KBM-7 (cell line): Measurements from ENCODE around the gene ZBTB39.
"Not testable (repeated sequence)": the region's sequence is repeated elsewhere in the genome, so short reads cannot be mapped to it uniquely, and the experiment has no call there.

Experiments
- DNase-seq: peaks from one replicate; pipeline ENCODE4 v3.0.0-alpha.2; 2015
- in situ Hi-C: fragments of 300-500 bp; cut with MboI; formaldehyde crosslinking; loops from 2 replicates; pipeline ENCODE4 v1.14.3; 2020; ENCODE audit warnings: low sequenced_read_pairs, low pct_unique_long_range_greater_than_20kb, mixed read lengths

The ZBTB39 gene

DNA sequence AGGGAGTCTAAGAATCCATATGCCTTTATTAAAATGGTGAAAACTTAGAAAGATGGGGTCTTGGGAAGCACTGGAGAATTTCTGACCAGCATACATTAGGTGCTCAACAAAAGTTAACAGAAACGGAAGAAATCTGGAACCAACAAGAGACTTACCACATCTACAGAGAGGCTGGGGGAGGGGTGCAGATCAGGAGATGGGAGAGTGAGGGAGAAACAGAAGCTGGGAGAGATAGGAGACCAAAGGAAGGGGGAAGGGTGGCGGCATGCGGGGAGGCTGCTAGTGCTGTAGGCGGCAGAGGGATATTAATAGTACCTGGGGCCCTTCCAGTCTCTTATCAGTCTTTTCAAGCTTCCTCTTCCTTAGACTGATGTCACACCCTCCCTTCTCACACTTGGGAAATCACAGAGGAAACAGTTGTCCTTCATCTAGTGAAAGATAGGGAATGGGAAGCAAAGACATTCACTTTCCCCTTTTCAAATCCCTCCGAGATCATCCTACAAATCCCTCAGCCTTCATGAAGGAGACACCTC lies 18.1 kb downstream of the ZBTB39 start:
- in situ Hi-C loops, result no loop called here
- DNase-seq, result peak; percentile 97

DNA sequence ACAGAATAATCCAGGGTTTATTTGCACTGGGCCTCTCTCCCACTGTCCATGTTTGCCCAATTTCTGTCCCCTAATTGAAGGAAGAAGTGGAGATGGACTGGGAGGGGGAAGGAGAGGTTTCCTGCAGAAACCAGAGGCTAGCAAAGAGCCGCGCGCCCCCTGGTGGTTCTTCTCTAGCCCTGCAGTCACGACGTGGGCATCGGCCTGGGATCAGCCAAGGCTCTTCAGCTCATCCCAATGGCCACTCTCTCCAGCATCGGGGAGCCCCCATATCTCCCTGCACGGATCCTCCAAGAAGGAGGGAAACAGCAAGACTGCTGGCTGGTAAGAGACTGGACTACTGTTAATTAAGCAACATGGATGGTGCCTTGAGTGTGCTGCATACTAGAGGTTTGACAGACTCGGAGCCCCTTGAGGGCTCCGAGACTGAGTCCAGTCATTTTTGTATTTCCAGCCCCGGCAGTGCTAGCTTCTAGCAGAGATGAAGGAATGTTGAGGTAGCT lies 18.7 kb downstream of the ZBTB39 start:
- in situ Hi-C loops, result no loop called here
- peak; percentile 86 for DNase-seq

DNA sequence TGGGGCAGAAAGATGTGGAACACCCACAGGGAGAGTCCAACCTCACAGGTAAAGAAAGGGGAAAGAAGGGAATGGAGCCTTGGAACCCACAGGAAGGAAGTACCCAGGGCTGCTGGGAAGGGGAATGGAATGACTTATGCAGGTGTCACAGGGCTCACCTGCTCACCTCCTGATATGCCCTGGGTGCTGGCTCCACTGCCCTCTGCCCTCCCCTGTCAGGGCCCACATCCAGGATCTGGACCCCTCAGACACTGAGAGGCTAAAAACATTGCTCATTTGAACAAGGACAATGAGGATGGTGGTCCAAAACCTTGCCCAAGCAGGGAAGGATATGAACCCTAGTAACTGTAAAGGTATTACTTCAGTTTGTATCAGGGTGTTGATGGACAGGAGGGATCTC lies 19.3 kb downstream of the ZBTB39 start:
- in situ Hi-C loops, result no loop called here
- no peak for DNase-seq

DNA sequence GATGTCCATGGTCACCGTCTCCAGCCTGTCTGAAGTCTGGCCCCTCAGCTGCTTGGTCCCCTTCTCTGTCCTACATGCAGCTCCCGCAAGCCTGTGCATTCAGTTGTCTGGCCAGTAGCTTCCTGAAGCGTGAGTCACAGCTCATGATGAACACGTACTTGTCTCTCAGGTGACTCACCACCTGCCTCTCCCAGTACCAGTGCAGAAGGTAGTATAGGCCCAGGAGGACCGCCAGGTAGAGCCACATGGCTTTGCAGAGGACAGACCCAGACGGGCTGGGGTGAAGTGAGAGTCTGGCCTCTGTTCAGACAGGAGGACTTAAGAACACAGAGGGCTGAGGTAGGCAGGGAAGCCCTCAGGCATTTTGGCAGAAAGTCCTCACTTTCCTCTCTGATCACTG lies 20.6 kb downstream of the ZBTB39 start:
- in situ Hi-C loops, DNase-seq: not testable (repeated sequence)

DNA sequence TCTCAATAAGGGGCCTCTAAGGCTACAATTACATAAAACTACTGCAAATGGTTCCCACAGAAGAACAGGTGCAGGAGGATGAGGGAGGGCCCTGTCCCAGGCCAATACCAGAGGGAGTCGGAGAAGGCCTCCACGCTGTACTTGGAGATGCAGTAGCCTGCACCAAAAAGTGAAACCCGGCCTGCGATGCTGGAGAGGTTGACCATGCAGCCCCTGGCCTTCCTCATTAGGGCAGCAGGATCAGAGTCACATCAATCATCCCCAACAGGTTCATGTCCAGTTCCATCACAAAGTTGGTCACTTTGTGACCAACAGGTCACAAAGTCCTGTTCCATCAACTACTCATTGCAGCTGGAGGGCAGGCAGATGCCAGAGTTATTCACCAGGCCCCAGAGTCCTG lies 23.0 kb downstream of the ZBTB39 start:
- in situ Hi-C loops, result no loop called here
- no peak for DNase-seq

DNA sequence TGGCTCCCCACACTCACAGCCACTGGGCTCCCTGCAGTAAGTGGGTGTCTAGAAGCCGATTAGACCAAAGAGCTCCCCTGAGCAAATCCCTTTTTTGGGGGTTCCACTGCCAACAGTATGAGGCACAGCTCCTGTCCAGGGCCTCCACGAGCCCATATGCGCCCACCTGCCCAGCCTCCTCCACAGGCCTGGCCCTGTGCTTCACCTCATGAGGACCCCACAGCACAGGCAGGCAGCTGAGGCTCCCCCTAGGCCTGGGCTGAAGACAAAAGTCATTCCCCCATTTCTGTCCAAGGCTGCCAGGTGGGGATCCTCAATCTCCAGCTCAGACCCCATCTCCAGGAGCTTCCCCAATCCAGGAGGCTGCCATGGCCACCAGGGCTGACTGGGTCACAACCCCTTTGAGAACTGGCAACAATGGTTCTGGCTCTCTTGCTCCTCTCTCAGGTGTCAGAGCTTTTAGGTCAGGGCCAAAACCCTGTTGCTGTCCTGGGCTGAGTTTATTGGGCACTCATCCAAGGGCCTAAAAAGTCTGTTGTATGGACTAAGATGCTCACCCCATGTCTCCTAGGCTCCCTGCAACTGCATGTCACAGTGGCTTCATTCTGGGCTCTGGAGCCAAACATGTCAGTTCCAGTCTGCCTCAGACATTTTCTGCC lies 23.6 kb downstream of the ZBTB39 start:
- DNase-seq, in situ Hi-C loops: not testable (repeated sequence)

DNA sequence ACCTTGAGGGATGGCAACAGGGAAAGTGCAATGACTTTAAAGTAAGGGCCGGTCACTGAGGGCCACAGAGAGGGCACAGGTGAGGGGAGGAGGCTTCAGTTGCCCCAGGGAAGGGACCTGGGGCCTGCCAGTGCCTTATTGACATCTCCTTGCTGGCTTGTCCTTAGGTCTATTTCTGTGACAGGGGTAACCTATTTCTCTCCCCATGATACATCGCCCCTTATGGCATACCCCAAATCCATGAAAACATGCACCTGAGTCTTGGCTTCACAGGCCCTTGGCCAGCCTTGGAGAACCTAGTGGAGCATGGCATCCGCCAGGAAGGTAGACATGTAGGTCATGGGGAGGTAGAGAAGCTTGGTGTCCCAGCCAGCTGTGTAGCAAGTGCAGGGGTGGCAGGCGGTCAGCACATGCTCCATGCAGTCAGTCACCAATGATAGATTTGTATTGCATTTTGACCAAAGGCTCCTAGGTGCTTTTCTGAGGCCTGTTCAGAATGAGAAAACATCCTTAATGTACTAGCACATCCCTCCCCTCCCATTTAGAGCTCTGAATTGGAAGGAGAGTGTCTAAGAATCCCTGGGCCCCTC lies 25.3 kb downstream of the ZBTB39 start:
- DNase-seq, result no peak
- in situ Hi-C loops, result no loop called here

DNA sequence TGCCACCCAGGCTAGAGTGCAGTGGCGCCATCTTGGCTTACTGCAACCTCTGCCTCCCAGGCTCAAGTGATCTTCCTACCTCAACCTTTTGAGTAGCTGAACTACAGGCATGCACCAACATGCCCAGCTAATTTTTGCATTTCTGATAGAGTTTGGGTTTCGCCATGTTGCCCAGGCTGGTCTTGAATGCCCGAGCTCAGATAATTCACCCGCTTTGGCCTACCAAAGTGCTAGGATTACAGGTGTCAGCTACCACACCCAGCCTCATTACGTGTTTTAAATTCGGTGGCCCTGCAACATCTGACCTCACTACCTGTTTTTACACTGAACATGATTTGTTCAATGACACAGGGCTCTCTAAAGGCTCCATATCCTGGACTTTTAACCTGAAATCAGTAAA lies 26.1 kb downstream of the ZBTB39 start:
- no peak for DNase-seq
- in situ Hi-C loops, result no loop called here

DNA sequence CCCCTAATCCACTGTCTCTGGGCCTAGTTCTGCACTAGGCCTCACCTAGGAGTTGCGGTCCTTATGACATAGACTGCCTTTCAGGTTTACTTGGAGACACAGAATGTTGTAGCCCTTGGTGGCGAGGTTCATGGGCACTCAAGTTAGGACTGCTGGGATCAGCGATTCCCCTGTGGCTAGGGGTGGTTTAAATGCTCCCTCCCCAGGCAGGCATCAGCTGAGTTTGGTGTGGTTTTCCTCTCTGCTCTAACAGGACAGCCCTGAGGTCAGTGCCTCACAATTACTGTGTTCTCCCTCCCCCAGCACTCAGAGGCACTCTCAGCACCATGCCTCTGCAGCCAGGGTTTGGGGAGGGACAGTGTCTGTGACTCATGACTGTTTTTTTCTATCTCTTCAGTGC lies 26.7 kb downstream of the ZBTB39 start:
- DNase-seq, result no peak
- in situ Hi-C loops, result no loop called here

DNA sequence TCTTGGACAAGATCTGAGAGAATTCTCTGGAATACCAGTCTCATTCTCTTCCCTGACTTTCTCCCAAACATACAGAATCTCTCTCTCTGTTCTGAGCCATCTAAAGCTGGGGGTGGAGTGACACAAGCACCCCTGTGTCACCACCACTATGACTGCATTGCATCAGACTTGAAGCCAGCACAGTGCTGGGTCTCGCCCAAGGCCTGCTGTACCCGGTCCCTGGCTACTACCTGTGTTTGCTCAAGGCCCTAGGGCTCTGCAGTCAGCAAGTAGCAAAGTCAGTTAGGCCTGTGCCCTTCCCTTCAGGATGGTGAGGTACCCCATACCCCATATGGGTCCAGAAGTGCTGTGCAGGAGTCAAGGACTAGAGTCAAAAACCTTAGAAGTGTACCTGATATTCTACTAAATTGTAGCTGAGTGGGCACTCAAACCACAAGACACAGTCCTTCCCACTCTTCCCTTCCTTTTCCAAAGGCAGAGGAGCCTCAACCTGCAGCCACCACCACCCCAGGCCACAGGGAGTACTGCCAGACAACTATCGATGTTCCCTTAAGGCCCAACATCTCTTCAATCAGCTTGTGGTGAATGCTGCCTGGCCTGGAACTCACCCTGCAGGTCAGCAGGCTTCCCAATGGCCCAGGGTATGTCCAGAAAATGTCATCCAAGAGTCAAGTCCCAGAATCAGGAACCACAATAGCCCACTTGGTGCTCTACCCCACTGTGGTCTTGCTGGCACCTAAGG lies 27.8 kb downstream of the ZBTB39 start:
- in situ Hi-C loops, result no loop called here
- no peak for DNase-seq

DNA sequence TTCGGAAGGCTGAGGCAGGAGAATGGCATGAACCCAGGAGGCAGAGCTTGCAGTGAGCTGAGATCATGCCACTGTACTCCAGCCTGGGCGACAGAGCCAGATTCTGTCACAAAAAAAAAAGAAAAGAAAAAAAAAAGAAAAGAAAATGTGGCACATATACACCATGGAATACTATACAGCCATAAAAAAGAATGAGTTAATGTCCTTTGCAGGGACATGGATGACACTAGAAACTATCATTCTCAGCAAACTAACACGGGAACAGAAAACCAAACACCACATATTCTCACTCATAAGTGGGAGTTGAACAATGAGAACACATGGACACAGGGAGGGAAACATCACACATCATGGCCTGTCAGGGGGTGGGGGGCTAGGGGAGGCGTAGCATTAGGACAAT lies 29.0 kb downstream of the ZBTB39 start:
- DNase-seq, in situ Hi-C loops: not testable (repeated sequence)

DNA sequence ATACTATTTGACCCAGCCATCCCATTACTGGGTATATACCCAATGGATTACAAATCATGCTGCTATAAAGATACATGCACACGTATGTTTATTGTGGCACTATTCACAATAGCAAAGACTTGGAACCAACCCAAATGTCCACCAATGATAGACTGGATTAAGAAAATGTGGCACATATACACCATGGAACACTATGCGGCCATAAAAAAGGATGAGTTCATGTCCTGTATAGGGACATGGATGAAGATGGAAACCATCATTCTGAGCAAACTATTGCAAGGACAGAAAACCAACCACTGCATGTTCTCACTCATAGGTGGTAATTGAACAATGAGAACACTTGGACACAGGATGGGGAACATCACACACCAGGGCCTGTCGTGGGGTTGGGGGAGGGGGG lies 32.1 kb downstream of the ZBTB39 start:
- DNase-seq, in situ Hi-C loops: not testable (repeated sequence)

DNA sequence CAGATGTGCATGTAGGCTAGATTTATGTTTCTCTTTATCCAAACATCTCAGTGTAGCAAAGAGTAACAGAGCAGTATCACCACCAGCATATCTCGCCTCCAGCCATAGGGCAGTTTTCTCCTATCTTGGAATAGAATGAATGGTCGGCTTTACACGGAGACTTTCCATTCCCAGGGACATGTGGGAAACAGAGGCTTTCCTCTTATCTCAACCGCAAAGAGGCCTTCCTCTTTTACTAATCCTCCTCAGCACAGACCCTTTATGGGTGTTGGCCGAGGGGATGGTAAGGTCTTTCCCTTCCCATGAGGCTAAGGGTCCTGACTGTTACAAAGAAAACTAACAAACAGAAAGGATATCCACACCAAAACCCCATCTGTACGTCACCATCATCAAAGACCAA lies 37.4 kb downstream of the ZBTB39 start:
- in situ Hi-C loops, result not testable (repeated sequence)
- DNase-seq, result peak; percentile 50

DNA sequence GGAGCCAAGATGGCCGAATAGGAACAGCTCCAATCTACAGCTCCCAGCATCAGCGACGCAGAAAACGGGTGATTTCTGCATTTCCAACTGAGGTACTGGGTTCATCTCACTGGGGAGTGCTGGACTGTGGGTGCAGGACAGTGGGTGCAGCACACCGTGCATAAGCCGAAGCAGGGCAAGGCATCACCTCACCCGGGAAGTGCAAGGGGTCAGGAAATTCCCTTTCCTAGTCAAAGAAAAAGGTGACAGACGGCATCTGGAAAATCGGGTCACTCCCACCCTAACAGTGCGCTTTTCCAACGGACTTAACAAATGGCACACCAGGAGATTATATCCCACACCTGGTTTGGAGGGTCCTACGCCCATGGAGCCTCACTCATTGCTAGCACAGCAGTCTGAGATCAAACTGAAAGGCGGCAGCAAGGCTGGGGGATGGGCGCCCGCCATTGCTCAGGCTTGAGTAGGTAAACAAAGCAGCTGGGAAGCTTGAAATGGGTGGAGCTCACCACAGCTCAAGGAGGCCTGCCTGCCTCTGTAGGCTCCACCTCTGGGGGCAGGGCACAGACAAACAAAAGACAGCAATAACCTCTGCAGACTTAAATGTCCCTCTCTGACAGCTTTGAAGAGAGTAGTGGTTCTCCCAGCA lies 40.2 kb downstream of the ZBTB39 start:
- DNase-seq, in situ Hi-C loops: not testable (repeated sequence)

DNA sequence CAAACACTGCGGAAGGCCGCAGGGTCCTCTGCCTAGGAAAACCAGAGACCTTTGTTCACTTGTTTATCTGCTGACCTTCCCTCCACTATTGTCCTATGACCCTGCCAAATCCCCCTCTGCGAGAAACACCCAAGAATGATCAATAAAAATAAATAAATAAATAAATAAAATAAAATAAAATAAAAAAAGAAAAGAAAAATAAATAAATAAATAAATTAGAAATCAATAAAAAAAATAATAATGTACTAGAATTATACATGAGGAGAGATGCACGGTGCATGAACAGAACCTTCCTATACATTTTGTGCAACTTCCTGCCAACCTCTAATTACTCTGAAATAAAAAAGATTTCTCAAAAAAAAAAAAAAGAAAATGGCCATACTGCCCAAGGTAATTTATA lies 41.2 kb downstream of the ZBTB39 start:
- DNase-seq, in situ Hi-C loops: not testable (repeated sequence)

DNA sequence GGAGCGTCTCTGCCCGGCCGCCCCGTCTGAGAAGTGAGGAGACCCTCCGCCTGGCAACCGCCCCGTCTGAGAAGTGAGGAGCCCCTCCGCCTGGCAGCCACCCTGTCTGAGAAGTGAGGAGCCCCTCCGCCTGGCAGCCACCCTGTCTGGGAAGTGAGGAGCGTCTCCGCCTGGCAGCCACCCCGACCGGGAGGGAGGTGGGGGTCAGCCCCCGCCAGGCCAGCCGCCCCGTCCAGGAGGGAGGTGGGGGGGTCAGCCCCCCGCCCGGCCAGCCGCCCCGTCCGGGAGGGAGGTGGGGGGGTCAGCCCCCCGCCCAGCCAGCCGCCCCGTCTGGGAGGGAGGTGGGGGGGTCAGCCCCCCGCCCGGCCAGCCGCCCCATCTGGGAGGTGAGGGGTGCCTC lies 42.8 kb downstream of the ZBTB39 start:
- DNase-seq, in situ Hi-C loops: not testable (repeated sequence)

DNA sequence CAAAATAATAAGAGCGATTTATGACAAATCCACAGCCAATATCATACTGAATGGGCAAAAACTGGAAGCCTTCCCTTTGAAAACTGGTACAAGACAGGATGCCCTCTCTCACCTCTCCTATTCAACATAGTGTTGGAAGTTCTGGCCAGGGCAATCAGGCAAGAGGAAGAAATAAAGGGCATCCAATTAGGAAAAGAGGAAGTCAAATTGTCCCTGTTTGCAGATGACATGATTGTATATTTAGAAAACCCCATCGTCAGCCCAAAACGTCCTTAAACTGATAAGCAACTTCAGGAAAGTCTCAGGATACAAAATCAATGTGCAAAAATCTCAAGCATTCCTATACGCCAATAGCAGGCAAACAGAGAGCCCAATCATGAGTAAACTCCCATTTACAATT lies 44.1 kb downstream of the ZBTB39 start:
- peak; percentile 17 for DNase-seq
- in situ Hi-C loops, result not testable (repeated sequence)

DNA sequence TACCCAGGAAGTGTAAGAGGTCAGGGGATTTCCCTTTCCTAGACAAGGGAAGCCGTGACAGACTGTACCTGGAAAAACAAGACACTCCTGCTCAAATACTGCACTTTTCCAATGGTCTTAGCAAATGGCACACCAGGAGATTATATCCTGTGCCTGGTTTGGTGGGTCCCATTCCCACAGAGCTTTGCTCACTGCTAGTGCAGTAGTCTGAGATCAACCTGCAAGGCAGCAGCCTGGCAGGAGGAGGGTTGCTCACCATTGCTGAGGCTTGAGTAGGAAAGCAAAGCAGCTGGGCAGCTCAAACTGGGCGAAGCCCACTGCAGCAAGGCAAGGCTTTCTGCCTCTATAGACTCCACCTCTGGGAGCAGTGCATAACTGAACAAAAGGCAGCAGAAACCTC lies 47.9 kb downstream of the ZBTB39 start:
- in situ Hi-C loops, result no loop called here
- DNase-seq, result no peak

DNA sequence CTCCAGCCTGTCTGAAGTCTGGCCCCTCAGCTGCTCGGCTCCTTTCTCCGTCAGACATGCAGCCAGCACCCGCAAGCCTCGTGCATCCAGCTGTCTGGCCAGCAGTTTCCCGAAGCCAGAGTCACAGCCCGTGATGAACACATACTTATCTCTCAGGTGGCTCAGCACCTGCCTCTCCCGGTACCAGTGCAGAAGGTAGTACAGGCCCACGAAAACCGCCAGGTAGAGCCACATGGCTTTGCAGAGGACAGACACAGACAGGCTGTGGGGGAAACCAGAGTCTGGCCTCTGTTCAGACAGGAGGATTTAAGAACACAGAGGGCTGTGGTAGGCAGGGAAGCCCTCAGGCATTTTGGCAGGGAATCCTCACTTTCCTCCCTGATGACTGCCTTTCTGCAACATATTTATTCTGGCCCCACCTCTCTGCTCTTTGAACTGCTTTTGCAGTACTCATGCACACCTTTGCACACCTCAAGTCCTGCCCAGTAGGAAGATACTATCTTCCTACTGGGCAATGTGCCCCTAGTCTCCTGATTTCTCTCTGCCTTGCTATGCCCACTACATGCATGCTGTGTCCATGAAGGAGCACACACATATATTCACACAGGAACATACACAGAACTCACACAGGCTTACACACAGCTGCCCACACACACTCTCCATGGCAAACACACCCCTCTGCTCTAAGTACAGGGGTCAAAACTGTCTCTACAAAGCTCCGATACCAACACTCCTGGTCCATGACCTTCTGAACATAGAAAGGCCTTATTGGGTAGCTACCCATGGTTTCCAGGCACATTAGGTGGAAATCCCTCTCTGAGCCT lies 48.9 kb downstream of the ZBTB39 start, which contains the start of gene RDH16:
TSS of gene RDH16 (minus strand) at position 380 of the 824 bp plus-strand sequence. CDS start at position 234, 146 bp downstream.
- no peak for DNase-seq
- in situ Hi-C loops, result no loop called here
